Stimulated activated CD4-positive, alpha-beta T cell treated with anti-CD3 and anti-CD28 coated beads, Interleukin-15, amount 100 ng/mL, for 48 hours (primary cell): ENCODE measurements around the gene GXYLT2.

Experiments
- DNase-seq, 2 donors: peaks; one replicate each; pipeline ENCODE4 v3.0.0-alpha.2; 2020; ENCODE audit warnings: low read depth in 2 of 2

GXYLT2 gene

DNA sequence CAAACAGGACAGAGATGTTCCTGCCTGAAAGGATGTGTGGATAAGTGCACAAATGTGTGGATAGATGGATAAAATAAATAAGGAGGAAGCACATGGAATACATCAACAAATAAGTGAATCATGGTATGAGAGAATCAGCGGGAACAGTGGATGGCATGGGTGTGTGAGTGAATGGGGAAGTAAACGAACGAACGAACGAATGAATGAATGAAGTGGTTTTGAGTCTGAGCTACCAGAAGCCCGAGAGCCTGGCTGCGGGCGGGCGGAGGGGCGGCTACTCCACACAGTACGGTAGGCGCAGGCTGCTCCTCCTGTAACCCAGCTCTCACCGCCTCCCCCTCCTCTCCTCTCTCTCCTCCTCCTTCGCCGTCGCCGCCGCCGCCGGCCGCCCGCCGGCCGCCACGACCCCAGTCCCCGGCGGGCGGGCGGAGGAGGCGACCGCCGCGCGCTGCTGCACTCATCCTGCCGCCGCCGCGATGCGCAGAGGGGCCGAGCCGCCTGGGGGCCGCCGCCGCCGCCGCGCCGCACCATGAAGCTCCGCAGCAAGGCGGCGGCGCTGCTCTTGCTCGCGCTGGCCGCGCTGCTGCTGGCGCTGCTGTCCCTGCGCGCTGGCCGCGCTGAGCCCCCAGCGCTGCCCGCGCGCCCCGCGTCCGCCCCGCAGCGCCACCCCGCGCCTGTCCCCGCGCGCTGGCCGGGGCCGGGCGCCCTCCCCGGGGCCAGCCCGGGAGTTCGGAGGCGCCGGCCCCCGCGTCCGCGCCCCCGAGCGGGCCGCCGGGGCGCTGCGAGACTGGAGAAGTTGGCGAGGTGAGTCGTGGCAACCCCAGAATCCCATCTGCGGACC, at the start of gene GXYLT2:
Gene GXYLT2 (plus strand): TSS at position 342 of the 841 bp plus-strand sequence. CDS start 188 bp downstream, at position 530.
- DNase-seq: peak in 1 of 2 donors; percentile 15

- no peak for DNase-seq
These were observed 48.8 kb upstream of the GXYLT2 start for GRCh38 chr3:72839057-72839456.

GRCh38 chr3:72844436-72844993, 43.3 kb upstream of the GXYLT2 start:
- DNase-seq: no peak

- no peak for DNase-seq
These were observed 41.7 kb upstream of the GXYLT2 start for GRCh38 chr3:72846166-72846565.

DNA sequence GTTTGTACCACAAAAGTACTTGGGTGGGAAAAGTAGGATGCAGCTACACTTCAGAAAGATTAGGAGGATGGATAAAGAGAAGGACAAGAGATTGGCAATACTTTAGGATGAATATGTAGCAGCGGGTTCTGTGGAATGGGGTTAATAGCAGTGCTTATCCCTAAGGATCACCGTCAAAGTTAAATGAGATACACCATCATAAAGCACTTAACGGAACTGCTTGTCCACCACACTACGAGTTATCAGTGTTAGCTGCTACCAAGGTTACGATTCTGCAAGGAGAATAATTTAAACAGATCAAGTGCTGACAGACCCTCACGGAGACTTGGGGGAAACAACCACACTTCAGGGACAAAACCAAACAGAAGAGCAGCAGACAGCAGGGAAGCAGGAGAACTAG, 40.6 kb upstream of the GXYLT2 start:
- no peak for DNase-seq

- DNase-seq: peak; percentile 93 to 98
These were observed 39.8 kb upstream of the GXYLT2 start, which contains the start of gene SHQ1 for GRCh38 chr3:72847751-72848702. TSS of gene SHQ1 (minus strand) at chr3:72848445. CDS start at chr3:72848340, 105 bp downstream.

- DNase-seq: no peak
These were observed 39.2 kb upstream of the GXYLT2 start for GRCh38 chr3:72848703-72849081.

- DNase-seq: no peak
These were observed 32.8 kb upstream of the GXYLT2 start for GRCh38 chr3:72855001-72855400.

DNA sequence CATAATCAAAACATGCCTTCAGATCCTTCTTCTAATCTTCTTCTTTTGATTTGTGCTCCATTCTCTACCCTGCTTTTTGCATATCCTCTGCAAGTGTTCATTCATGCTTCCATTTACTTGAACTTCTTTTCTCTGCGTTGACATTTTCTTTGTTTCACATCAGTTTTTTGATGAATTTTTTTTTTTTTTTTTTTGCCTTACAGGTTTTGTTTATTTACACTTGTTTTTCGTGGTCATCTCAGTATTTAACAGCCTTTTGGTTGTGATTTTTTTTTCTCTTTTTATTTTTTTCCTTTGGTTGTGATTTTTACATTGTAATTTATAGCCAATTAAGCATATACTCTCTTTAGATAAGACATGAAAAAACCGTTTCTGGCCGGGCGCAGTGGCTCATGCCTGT, 27.8 kb upstream of the GXYLT2 start:
- DNase-seq: no peak

DNA sequence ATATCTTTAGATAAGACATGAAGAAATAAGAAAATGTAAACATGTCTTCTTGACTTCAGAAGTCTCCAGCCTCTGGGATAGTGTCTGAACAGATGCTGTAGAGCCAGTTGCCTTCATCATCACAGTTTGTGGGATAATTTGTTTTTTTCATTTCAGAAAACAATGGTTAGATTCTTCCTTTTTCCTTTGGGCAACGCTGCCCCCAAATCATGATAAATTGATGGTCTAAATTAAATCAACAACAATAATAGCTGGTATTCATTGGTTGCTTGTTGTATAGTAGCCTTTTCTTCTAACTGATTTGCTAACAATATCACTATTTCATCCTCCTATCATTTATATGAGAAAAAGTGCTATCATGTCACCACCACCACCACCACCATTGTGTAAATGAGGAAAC, 27.0 kb upstream of the GXYLT2 start:
- DNase-seq: no peak

GRCh38 chr3:72862314-72863090, 25.3 kb upstream of the GXYLT2 start:
- no peak for DNase-seq

- no peak for DNase-seq
These were observed 15.7 kb upstream of the GXYLT2 start for GRCh38 chr3:72872183-72872582.

DNA sequence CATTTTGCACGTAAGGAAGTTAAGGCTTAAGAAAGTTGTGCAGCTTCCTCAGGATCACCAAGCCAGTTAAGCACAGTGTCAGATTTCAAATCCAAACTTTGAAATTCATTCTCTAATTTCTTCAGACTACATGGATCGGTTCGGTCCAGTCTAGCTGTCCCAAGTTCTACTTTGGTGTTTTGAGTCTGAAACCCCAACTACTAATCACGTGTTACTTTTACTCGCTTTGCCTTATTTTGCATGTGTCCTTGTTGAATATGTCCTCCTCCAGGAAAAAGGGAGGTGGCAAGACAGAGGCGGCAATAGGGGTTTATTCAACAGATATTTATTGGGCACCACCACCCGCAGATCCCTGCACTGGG, 522 bp upstream of the GXYLT2 start:
- no peak for DNase-seq

DNA sequence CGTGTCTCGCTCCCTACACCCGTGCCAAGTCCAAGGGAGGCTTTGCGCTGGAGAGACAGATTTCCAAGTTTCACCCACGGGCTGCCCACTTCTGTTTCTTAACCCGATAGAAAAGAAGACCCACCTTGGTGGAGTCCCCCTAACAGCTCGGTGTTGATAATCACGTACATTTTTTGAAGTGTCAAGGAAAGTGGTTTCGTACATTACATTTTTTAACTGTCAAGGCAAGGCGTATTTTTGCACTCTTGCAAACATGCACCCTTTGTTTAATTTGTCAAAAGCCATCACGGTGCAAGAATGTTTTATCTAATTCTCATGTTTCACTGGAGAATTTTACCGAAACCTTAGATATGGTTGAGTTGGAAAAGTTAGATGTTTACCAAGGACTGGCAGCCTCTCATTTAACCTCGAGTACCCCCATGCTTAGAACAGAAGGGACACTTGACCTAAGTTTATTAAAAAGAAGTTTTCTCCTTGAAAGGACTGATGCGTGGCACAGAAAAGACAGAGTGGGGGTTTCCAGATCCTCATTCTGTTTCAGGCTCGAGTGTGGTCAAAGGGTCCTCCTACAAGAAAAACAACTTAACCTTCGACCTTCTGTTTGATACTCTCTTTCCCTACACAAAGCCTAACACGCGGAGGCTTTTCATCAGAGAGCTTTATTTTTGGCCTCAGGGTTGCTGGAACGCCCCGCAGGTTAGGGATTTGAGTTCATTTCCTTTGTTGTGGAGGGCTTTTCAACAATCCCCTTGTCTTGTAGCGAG, 882 bp downstream of the GXYLT2 start:
- no peak for DNase-seq

DNA sequence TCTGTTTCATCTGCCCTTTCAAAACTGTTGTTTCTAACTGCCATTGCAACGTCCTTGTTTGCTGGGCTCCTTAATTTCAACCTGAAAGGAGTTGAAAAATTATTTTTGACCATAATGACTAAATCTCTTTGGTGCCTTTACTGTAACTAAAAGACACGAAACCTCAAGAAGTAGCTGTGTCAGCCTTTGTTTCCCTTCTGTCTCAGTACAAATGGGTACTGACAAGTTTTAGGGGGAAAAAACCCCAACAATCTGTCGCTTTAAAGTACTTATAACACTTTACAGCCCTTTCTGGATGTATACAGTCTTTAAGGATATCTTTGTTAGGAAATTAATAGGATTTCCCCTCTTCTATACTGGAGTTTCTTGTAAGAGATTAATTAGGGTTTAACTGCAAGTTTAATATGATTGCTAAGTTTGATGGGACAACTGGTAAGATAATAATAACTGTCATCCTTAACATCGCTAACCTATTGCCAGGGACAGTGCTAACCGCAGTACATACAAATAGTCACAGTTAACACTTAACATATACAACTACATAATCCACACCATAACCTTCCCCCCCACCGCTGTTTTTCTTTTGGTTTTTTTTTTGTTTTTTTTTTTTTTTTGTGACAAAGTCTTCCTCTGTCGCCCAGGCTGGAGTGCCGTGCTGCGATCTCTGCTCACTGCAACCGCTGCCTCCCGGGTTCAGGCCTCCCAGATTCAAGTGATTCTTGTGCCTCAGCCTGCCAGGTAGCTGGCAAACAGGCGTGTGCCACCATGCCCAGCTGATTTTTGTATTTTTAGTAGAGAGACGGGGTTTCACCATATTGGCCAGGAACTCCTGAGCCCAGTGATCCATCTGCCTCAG, 1.7 kb downstream of the GXYLT2 start:
- no peak for DNase-seq

GRCh38 chr3:72890166-72890925, 2.5 kb downstream of the GXYLT2 start:
- DNase-seq: no peak

DNA sequence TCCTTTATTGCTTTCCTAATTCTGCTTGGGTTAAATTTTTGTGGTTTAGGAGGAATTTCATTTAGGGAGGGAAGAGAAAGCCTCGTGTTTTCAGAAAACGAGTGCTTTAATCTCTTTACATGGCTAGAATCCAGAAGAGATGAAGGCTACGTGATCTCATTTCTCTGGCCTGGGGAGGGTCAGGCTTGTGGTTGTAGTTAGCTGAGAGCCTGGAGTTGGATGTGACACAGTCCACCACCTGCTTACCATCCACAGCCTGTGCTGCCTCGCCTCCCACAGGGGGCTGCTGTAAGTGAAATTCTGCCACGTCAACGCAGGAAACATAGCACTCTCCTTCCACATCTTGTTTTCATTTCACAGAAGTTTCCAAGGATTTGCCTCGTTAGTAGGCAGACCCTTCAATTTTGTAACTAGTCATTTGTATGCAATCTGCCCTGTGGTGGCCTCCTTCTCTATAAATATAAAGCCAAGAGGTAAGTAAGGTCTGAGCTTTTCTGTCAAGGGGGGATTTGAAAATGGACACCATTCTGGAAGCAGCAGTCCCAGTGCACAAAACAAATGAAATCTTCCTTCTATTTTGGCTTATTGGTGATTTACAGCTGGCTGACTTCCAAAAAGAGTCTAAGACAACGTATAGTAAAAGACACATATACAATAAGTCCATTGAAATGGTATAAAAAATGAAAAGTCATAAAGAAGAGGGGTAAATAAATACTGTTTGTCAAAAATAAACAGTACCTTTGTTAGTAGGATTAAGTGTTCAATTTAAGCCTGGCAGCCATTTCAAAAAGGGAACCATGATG, 3.4 kb downstream of the GXYLT2 start:
- DNase-seq: no peak

- DNase-seq: no peak
These were observed 4.4 kb downstream of the GXYLT2 start for GRCh38 chr3:72892081-72892775.
